ENCODE results near the gene VPS4A.

GRCh38 chr16:69326172-69326873 lies 15.2 kb downstream of the VPS4A start:
- no peak for TF ChIP-seq POLR2AphosphoS5 (IDR thresholded peaks at IDR 0.05)
- no peak for TF ChIP-seq POLR2A (IDR thresholded peaks at IDR 0.05)

Data from stomach (tissue), 4 donors.